Stimulated activated CD8-positive, alpha-beta memory T cell treated with anti-CD3 and anti-CD28 coated beads, Interleukin-12 subunit alpha, Interleukin-12 subunit beta, amount 100 ng/mL, for 24 hours (primary cell): ENCODE data around the gene THOC6.
"Not testable (repeated sequence)": the region's sequence is repeated elsewhere in the genome, so short reads cannot be mapped to it uniquely, and the experiment has no call there.

Experiments used
- DNase-seq: peaks from one replicate; pipeline ENCODE4 v3.0.0-alpha.2; 2020; ENCODE audit errors: extremely low read depth

THOC6 gene

GRCh38 chr16:3072148-3072547, 48.3 kb downstream of the THOC6 start:
- DNase-seq = not testable (repeated sequence)

DNA sequence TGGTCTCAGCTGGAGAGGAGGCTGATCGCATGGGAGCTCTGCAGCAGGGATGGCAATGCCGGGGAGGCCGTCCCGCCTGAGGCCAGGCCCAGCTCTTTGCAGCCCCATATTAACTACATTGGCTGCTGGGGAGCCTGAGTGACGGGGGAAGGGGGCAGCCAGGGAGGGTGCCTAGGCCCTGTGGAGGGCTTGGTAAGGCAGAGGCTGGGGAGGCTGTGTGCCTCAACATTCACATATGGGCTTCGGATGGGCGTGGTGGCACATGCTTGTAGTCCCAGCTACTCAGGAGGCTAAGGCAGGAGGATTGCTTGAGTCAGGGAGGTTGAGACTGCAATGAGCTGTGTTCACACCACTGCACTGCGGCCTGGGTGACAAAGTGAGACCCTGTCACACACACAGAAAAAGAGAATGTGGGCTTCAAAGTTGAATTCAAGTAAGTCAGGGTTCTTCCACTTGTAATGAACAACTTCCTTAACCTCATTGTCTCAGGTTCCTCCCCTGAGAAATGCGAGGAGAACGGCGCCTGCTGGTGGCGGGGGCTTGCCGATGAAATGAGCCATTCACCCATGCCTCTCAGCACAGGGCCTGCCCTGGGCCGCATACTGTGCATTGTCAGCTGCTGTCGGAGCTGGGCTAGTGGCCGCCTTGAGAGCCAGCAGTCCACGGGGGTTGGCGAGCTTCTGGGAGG, 48.9 kb downstream of the THOC6 start:
- DNase-seq = not testable (repeated sequence)

GRCh38 chr16:3073448-3073847, 49.6 kb downstream of the THOC6 start:
- no peak for DNase-seq

GRCh38 chr16:3074860-3075522, 51.2 kb downstream of the THOC6 start:
- DNase-seq = no peak

GRCh38 chr16:3075523-3075915, 51.7 kb downstream of the THOC6 start:
- no peak for DNase-seq

DNA sequence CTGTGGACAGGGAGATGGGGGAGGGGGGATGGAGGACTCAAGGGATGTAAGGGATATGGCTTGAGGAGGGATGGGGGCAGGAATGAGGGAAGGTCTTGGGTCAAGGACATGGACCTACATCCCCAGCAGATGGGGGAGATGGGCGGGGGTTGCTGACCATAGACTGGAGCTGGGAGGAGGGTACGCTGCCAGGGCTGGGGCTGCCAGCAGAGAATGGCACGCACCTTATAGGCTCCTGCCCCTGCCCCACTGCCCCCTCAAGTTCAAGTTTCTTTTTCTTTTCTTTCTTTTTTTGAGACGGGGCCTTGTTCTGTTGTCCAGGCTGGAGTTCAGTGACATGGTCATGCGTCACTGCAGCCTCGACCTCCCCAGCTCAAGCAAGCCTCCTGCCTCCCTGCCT, 52.1 kb downstream of the THOC6 start:
- not testable (repeated sequence) for DNase-seq

- no peak for DNase-seq
These were observed 52.7 kb downstream of the THOC6 start for GRCh38 chr16:3076577-3076976.
